Skeletal muscle tissue (tissue), 4 donors: Measurements from ENCODE around the gene TLE6. TPM values are rescaled to one million over a fixed set of nuclear protein-coding genes. Genes with fewer than 3 reads are reported as not detected.
"Not testable (repeated sequence)": the region's sequence is repeated elsewhere in the genome, so short reads cannot be mapped to it uniquely, and the experiment has no call there.

Experiments
- H3K27ac ChIP-seq: one replicate; pipeline ENCODE4 v1.7.0; 2013; ENCODE audit warnings: mild to moderate bottlenecking, low read depth, low read length, inconsistent platforms
- H3K27me3 ChIP-seq, 3 donors: one replicate each; pipeline ENCODE4 v1.7.0; 2013; ENCODE audit warnings: low read length in 3 of 3; ENCODE audit not compliant: control insufficient read depth in 3 of 3, insufficient read depth in 3 of 3
- H3K36me3 ChIP-seq, 3 donors: one replicate each; pipeline ENCODE4 v1.7.0; 2013; ENCODE audit warnings: low read length in 3 of 3; ENCODE audit not compliant: control insufficient read depth in 3 of 3, insufficient read depth in 3 of 3
- H3K4me1 ChIP-seq, 3 donors: one replicate each; pipeline ENCODE4 v1.7.0; 2013; ENCODE audit warnings: low read length in 3 of 3, mild to moderate bottlenecking in 3 of 3; ENCODE audit not compliant: control insufficient read depth in 3 of 3, insufficient read depth in 3 of 3
- H3K4me3 ChIP-seq, 3 donors: one replicate each; pipeline ENCODE4 v1.7.0; 2013; ENCODE audit warnings: low read length in 3 of 3
- H3K9ac ChIP-seq, 3 donors: one replicate each; pipeline ENCODE4 v1.7.0; 2013; ENCODE audit warnings: low read length in 3 of 3, mild to moderate bottlenecking in 3 of 3, moderate library complexity in 2 of 3, low read depth in 1 of 3
- H3K9me3 ChIP-seq, 3 donors: one replicate each; pipeline ENCODE4 v1.7.0; 2013; ENCODE audit warnings: low read length in 3 of 3; ENCODE audit not compliant: control insufficient read depth in 3 of 3
- total RNA-seq: library from RNA; depleted of rRNA; stranded (reverse); fragments of >200 nt; gene quantifications from one replicate; pipeline ENCODE4 v1.2.3, GENCODE V29; 2014
- donor health status: Osteomylitis.

TLE6 gene
- total RNA-seq, 1 donor from 2014 or later, result not detected

DNA sequence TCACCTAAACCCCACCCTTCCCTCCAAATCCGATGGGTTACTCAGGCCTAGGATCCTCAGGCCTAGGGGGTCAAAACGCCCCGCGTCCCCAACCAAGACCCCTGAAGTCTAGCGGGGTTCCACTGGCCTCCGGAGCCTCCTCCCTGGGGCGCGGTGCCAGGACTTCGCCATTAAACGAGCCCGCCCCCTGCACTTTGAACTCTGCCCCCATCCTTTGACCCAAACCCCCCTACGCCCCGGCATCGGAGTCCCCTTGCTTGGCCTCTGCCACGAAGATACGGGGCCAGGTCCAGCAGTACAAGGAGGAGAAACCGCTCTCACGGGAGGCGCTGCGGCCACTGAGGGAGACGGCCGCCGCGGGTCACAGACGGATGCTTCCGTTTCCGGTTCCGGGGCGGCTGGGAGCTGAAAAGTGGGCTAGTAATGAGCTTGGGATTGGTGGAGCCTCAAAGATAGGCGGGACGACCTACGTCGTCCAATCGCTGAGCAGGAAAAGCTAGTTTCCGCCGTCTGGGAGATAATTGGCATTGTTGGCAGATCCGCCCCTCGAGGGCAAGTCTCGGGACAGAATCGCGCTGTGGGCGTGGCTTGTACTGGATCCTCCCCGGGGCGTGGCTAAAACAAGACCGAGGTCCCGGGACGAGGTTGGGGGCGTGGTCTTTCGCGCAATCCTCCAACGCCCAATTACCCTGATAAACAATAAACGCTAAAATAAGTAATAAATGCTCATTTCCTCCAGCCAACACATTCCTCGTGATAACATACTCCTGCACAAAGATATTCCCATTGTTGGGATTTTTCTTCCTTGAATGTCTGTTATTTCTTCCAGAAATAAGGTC lies 26.9 kb upstream of the TLE6 start:
- peaks cover 11 to 17% (median 12%) of the 10 kb centered on the region in 3 donors for H3K4me1 ChIP-seq
- peak overlapping the region; percentile 92 to 98 (median 94) for H3K4me3 ChIP-seq
- H3K27me3 ChIP-seq, result no peaks in the 10 kb centered on the region
- no peaks in the 10 kb centered on the region for H3K36me3 ChIP-seq
- no peaks in the 10 kb centered on the region for H3K9me3 ChIP-seq
- H3K27ac ChIP-seq, result peak overlapping the region; percentile 98
- H3K9ac ChIP-seq, result peak overlapping the region; percentile 95 to 99 (median 97)

DNA sequence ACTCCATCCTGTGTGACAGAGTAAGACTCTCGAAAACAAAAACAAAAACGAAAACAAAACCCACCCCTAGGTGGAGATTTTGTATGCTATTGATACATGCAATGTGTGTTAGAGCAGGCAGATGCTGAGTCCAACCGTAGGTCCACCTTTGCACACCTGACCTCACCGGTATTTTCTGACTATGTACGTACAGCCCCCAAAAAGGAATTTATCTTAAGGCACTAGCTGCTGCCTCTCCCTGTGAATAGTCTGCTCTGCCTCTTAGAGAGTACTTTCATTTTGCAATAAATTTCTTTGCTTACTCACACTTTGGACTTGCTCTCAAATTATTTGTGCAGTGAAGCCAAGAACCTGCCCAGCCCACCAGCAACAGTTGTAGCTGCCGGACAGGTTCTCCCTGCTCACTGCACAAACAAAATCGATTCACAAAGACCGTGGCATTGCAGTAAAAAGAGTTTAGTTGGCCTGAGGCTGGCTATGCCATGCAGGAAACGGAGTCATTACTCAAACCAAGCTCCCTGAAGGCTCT lies 24.3 kb upstream of the TLE6 start:
- H3K27me3 ChIP-seq, result no peaks in the 10 kb centered on the region
- H3K4me3 ChIP-seq, result no peak overlapping the region
- H3K36me3 ChIP-seq, result no peaks in the 10 kb centered on the region
- H3K9ac ChIP-seq, result peak overlapping the region in 1 of 3 donors; percentile 38
- H3K9me3 ChIP-seq, result no peaks in the 10 kb centered on the region
- H3K4me1 ChIP-seq, result peaks cover 10 to 16% (median 11%) of the 10 kb centered on the region in 3 donors
- H3K27ac ChIP-seq, result no peak overlapping the region

DNA sequence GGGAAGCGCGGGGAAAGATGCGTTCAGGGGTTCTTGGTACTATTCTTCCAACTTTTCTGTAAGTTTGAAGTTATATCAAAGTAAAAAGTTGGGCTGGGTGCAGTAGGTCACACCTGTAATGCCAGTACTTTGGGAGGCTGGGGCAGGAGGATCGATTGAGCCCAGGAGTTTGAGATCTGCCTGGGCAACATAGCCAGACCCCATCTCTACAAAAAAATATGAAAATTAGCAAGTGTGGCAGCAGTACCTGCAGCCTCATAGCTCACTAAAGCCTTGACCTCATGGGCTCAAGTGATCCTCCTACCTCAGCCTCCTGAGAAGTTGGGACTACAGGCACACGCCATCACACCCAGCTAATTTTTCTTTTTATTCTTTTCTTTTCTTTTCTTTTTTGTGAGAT lies 20.2 kb upstream of the TLE6 start:
- H3K4me3 ChIP-seq, result no peak overlapping the region
- H3K36me3 ChIP-seq, result no peaks in the 10 kb centered on the region
- no peaks in the 10 kb centered on the region for H3K9me3 ChIP-seq
- no peak overlapping the region for H3K9ac ChIP-seq
- peaks cover 0 to under 1% (median 0%) of the 10 kb centered on the region in 3 donors for H3K4me1 ChIP-seq
- no peaks in the 10 kb centered on the region for H3K27me3 ChIP-seq
- H3K27ac ChIP-seq, result no peak overlapping the region

DNA sequence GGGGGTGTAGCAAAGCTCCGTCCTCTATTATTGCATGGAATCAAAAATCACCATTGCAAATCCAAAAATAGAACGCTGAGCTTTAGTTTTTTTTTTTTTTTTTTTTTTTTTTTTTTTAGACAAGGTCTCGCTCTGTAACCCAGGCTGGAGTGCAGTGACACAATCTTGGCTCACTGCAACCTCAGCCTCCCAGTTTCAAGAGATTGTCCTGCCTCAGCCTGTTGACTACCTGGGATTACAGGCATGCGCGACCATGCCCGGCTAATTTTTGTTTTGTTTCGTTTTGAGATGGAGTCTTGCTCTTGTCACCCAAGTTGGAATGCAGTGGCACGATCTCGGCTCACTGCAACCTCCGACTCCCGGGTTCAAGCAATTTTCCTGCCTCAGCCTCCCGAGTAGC lies 17.2 kb upstream of the TLE6 start:
- H3K4me3 ChIP-seq, result no peak overlapping the region
- no peaks in the 10 kb centered on the region for H3K27me3 ChIP-seq
- no peaks in the 10 kb centered on the region for H3K36me3 ChIP-seq
- no peaks in the 10 kb centered on the region for H3K9me3 ChIP-seq
- H3K9ac ChIP-seq, result no peak overlapping the region
- no peak overlapping the region for H3K27ac ChIP-seq
- H3K4me1 ChIP-seq, result peaks cover 0 to 2% (median 0%) of the 10 kb centered on the region in 3 donors

DNA sequence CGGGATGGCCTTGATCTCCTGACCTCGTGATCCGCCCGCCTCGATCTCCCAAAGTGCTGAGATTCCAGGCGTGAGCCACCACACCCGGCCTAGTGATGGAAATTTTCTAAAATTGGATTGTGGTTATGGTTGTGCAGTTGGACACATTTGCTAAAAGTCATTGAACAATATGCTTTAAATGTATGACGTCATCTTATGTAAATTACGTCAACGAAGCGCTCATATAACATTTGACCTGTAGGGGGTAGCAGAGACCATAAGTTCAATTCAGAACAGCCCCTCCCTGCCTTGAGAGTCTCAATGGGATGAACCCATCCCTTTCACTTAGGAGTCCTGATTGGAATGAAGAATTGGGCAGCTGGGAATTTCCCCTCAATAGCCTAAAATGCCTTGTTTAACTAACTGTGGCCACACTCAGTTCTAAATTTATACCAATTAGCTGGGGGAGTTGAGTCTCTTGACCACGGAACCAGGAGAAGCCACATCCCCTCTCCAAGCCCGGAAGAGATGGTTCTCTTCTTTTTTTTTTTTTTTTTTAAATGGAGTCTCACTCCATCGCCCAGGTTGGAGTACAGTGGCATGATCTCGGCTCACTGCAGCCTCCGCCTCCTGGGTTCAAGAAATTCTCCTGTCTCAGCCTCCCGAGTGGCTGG lies 15.2 kb upstream of the TLE6 start:
- H3K4me3 ChIP-seq, result peak overlapping the region in 1 of 3 donors; percentile 1
- H3K36me3 ChIP-seq, result no peaks in the 10 kb centered on the region
- no peaks in the 10 kb centered on the region for H3K27me3 ChIP-seq
- no peak overlapping the region for H3K27ac ChIP-seq
- no peaks in the 10 kb centered on the region for H3K9me3 ChIP-seq
- H3K4me1 ChIP-seq, result peaks cover 0 to 2% (median 0%) of the 10 kb centered on the region in 3 donors
- H3K9ac ChIP-seq, result peak overlapping the region in 1 of 3 donors; percentile 16

DNA sequence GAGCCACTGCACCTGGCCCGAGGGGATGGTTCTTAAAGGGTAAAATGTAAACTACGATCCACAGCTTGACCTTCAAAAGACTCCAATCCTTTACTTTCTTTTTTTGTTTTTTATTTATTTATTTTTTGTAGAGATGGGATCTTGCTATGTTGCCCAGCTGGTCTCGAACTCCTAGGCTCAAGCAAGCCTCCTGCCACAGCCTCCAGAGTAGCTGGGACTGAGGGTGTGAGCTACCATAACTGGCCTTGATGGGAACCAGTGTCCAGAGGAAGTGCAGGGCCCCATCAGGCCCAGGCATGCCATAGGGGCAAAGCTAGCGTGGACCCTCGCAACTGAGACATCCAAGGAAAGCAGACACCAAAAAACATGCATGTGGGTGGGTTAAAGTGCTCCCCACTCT lies 14.2 kb upstream of the TLE6 start:
- no peak overlapping the region for H3K4me3 ChIP-seq
- H3K27me3 ChIP-seq, result no peaks in the 10 kb centered on the region
- no peak overlapping the region for H3K9ac ChIP-seq
- H3K27ac ChIP-seq, result no peak overlapping the region
- H3K9me3 ChIP-seq, result no peaks in the 10 kb centered on the region
- H3K4me1 ChIP-seq, result peaks cover 0 to 2% (median 0%) of the 10 kb centered on the region in 3 donors
- H3K36me3 ChIP-seq, result no peaks in the 10 kb centered on the region

DNA sequence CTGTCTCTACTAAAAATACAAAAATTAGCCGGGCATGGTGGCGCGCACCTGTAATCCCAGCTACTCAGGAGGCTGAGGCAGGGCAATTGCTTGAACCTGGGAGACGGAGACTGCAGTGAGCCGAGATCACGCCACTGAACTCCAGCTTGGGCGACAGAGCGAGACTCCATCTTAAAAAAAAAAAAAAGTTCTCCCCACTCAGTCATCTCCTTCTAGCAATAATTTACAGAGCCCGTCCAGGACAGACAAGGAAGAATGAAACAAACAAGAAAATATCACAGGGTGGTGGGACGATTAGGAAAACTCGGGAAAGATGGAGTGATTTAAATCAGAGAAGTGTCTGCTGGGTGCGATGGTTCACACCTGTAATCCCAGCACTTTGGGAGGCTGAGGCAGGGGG lies 13.7 kb upstream of the TLE6 start:
- H3K4me1 ChIP-seq, H3K27ac ChIP-seq: not testable (repeated sequence)

DNA sequence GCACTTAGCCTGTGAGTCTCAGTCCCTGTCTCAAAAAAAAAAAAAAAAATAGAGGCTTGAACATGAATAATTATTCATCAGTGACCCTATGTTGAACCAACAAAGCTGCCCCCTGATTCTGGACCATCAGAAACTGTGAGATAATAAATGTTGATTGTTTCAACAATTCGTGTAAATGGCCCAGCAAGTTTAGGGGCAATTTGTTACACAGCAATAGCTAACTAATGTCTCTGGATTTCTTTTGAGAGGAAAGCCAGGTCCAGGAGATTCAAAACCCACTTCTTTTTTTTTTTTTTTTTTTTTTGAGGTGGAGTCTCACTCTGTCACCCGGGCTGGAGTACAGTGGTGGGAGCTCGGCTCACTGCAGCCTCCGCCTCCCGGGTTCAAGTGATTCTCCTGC lies 12.5 kb upstream of the TLE6 start:
- no peaks in the 10 kb centered on the region for H3K9me3 ChIP-seq
- H3K27me3 ChIP-seq, result no peaks in the 10 kb centered on the region
- no peak overlapping the region for H3K9ac ChIP-seq
- no peaks in the 10 kb centered on the region for H3K36me3 ChIP-seq
- H3K4me3 ChIP-seq, result no peak overlapping the region
- H3K4me1 ChIP-seq, result peaks cover 3 to 11% (median 6%) of the 10 kb centered on the region in 3 donors
- H3K27ac ChIP-seq, result no peak overlapping the region

More for the DNA sequence above, 13.7 kb upstream of the TLE6 start:
- not testable (repeated sequence) for H3K27me3 ChIP-seq, H3K36me3 ChIP-seq, H3K9ac ChIP-seq, H3K4me3 ChIP-seq, H3K9me3 ChIP-seq

DNA sequence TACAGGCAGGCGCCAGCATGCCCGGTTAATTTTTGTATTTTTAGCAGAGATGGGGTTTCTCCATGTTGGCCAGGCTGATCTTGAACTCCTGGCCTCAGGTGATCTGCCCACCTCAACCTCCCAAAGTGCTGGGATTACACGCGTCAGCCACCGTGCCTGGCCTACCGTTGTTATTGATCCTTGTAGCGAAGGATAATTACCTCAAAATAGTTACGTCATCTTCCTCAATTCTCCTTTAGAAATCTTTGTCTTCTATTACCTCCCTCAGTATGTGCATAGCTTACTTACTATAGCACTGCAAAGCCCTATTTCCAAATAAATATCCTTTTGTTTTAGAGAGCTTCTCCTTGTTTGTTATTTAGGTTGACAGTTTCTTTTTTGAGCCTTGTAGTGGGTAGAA lies 9.4 kb upstream of the TLE6 start:
- Histone ChIP-seq H3K9ac (no peak overlapping the region), H3K4me1 (peaks cover 13 to 21% (median 20%) of the 10 kb centered on the region in 3 donors), H3K4me3 (no peak overlapping the region), H3K27me3 (no peaks in the 10 kb centered on the region), H3K9me3 (no peaks in the 10 kb centered on the region), H3K36me3 (no peaks in the 10 kb centered on the region), H3K27ac (no peak overlapping the region)

DNA sequence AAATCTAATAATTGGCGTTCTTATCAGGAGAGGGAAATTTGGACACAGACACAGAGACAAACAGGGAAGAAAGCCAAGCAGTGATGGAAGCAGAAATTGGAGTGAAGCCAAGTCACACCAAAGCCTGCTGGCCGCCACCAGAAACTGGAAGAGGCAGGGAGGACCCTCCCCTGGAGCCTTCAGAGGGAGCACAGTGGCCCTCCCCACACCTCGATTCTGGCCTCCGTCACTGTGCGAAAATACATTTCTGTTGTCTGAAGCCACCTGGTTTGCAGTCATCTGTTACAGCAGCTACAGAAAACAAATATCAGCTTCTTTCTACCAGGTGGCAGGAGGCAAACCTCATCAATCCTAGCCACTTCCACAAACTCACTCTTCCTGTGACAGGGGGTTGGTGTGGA lies 8.3 kb upstream of the TLE6 start:
- H3K9ac ChIP-seq, result peak overlapping the region in 2 of 3 donors; percentile 20 to 25
- no peaks in the 10 kb centered on the region for H3K36me3 ChIP-seq
- no peaks in the 10 kb centered on the region for H3K27me3 ChIP-seq
- H3K4me1 ChIP-seq, result peaks cover 13 to 30% (median 21%) of the 10 kb centered on the region in 3 donors
- peak overlapping the region; percentile 65 for H3K27ac ChIP-seq
- peak overlapping the region in 1 of 3 donors; percentile 7 for H3K4me3 ChIP-seq
- no peaks in the 10 kb centered on the region for H3K9me3 ChIP-seq
